NCI-H187 (cell line): ENCODE results near the gene PTPRK.
"Not testable (repeated sequence)": the region's sequence is repeated elsewhere in the genome, so short reads cannot be mapped to it uniquely, and the experiment has no call there.

Source experiments
- DNase-seq, 2 experiments: peaks; one replicate each; lab custom pipeline; 2025; lab: John Stamatoyannopoulos, UW

PTPRK gene

DNA sequence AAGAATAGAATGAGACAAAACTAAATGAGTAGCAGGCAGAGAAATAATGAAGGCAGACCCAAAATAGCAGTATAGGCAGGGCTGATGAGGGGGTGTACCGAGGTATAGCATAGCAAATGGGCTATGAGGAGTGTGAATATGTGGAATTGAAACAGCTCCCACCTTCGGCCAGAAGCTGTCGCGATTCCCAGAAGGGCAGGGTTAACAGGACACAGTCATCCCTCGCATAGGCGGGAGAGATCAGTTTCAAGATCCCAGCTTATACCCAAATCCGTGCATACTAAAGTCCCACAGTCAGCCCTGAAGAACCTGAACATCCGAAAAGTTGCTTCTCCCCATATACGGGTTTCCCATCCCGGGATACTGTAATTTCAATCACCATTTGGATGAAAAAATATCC is 82.7 kb downstream of the PTPRK start:
- no peak for DNase-seq

DNA sequence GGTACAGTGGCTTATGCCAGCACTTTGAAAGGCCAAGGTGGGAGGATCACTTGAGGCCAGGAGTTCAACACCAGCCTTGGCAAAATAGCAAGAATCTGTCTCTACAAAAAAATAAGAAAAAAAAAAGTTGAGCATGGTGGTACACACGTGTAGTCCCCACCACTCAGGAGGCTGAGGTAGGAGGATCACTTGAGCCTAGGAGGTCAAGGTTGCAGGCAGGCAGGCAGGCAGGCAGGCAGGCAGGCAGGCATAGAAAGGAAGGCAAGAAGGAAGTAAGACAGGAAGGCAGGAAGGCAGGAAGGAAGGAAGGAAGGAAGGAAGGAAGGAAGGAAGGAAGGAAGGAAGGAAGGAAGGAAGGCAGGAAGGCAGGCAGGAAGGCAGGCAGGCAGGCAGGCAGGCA is 85.6 kb downstream of the PTPRK start:
- not testable (repeated sequence) for DNase-seq

GRCh38 chr6:128432394-128432793 is 88.0 kb downstream of the PTPRK start:
- DNase-seq, result no peak

GRCh38 chr6:128427139-128427538 is 93.3 kb downstream of the PTPRK start:
- no peak for DNase-seq

- no peak for DNase-seq
Measured at GRCh38 chr6:128425856-128426255, 94.5 kb downstream of the PTPRK start.

DNA sequence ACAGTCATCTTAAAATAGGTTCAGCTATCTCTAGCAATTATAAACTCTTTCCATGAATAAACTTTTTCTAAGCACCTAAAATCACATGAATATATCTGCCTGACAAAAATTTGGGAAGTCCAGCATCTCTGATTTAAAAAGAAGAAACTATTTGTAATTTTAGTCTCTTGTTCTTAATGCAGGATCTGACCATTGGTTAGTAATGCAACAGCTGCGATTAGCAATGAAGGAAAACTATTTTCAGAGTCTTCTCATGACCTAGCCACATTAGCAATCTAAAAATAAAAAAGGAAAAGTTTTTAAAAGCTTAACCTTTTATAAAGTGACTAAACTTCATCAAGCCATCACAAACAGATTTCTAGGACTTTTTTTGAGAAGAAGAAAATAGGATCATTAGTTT is 97.5 kb downstream of the PTPRK start:
- DNase-seq, result no peak

DNA sequence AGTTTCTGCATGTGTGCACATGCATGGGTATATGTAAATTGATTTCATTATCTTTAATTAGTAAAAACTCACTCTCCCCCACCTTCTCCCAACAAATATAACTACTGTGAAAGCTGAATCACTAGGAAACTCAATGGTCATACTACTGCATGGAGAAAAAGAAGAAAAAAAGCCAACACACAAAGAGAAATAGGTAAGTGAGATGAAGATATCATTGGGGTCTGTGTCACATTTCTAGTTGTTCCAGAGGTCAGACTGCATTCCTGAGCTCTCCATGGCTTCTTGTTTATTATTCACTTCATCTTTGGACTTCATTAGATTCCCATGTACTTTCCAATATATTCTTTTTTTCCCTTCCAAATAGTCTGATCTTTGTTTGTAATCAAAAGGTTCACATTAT is 98.2 kb downstream of the PTPRK start:
- DNase-seq, result no peak

GRCh38 chr6:128421788-128422187 is 98.6 kb downstream of the PTPRK start:
- DNase-seq, result no peak

DNA sequence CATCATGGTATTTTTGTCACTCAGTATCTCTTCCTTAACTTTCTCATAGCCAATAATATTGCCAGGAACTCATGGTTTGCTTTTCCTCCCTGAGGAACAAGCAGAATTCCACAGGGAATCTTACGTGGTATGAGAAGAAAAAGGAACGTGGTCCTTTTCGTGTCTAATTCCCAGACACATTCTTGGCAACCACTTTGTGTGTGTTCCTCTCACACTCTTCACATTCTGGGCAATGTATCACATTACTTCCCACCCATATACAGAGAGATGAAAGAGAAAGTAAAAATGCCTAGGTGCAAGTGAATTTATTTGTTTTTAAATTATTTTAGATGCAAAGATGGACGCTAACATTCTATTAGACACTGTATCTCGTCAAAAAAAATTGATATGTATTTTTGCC is 102.7 kb downstream of the PTPRK start:
- no peak for DNase-seq

- DNase-seq, result no peak
Measured at GRCh38 chr6:128415387-128415786, 105.0 kb downstream of the PTPRK start.

GRCh38 chr6:128414943-128415342 is 105.5 kb downstream of the PTPRK start:
- no peak for DNase-seq

DNA sequence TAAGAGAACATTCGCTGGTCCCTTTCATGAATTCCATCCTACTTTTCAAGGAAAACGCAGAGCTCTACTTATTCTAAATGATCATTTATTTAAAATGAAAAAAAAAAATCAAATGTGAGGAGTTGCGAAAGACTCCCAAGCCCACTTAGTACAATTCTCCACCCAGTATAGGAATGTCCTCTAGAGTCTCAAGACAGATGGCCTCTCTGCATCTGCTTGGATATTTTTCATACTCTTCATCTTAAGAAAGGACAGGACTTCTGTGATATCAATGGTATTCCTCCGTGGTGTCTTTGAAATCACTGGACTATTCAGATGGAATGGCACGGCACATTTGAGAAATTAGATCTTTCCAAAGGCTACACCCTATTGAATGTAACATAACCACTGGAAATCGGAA is 107.1 kb downstream of the PTPRK start:
- no peak for DNase-seq

DNA sequence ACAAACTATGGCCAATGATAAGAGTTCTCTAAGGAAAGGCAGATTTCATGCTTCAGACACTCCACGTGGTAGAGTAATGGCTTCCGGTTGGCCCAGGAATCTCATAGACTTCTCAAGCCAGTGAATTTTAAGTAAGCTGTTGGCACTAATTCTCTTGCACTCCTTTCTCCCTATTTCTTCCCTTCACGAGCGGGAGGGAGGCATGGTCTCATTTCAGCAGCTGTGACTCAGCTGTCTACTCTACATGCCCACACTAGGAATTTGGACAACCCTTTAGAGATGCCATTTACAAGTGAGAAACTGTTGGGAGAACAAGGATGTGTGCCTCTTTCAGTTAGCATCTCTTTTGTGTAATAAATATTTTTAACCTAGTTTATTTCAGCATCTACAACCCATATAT is 107.7 kb downstream of the PTPRK start:
- no peak for DNase-seq

- no peak for DNase-seq
Measured at GRCh38 chr6:128410584-128410983, 109.8 kb downstream of the PTPRK start.

DNA sequence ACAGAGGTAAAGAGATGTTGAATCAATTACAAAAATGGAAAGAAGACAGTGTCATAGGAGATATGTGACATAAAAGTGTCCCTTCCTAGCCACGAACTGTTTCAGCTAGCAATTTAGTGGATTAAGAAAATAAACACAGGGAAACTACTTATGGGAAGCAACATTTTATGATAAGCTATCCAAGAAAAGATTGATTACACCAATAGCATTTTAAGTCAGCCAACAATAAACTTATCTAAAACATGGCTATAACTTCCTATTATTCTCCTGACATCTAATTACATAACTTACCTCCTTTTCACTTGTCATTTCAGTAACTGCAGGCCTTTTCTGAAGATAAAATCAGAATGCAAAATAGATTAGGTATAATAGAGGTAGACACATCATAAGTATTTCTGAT is 111.4 kb downstream of the PTPRK start:
- no peak for DNase-seq

- DNase-seq, result no peak
Measured at GRCh38 chr6:128406453-128406852, 113.9 kb downstream of the PTPRK start.

DNA sequence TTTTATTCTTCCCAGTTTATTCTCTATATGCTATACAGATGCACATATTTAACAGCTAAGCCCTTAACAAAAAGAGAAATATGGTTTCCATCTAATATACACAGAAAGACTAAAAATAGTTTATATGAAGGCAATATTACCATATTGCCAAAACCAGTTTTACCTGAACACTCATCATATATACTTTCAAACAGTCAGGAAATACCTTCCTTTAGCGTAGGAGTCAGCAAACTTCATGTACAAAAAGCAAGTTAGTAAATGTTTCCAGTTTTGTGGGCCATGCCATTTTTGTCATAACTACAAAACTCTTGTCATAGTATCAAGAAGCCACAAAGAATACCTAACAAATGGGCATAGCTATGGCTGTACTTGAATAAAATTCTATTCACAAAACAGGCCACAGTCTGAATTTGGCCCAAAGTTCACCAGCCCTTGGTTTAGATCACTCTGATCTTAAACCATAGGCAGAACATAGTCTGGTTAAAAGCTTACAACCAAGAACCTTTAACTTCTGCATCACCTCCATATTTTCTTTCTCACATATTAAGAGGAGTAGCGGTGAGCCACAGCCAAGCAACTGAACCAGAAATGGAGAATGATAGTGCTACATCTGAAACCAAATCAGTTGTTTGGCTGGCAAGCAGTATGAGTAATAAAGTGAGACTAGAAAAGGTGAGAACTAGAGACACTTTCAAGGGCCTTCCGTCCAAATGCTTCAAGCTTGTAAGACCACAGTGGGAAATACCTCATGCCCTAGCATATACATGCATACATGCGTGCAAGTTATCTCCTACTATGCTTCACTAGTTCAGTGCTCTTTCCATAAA is 116.6 kb downstream of the PTPRK start:
- no peak for DNase-seq

DNA sequence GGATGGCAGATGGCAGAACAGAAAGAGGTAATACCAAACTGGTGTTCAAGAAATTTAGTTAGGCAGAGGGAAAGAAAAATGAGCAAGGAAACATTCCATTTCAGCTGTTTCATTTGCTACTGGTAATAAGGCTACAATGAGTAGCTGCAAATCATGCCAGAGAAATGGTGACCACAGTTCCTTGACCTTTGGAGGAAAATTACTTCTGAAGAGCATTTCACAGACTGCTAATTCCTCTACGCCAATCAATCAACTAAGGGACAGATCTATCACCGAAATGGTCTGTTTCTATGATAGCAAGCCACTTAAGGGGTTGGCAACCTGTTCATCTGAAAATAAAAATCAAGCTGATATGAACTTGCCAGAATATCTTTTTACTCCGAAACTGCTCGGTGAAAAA is 119.5 kb downstream of the PTPRK start:
- DNase-seq, result no peak

GRCh38 chr6:128397996-128398395 is 122.4 kb downstream of the PTPRK start:
- no peak for DNase-seq

GRCh38 chr6:128395596-128395995 is 124.8 kb downstream of the PTPRK start:
- DNase-seq, result no peak

GRCh38 chr6:128395188-128395587 is 125.2 kb downstream of the PTPRK start:
- no peak for DNase-seq

GRCh38 chr6:128394167-128394566 is 126.2 kb downstream of the PTPRK start:
- DNase-seq, result no peak

- DNase-seq, result no peak
Measured at GRCh38 chr6:128389820-128390534, 130.4 kb downstream of the PTPRK start.

DNA sequence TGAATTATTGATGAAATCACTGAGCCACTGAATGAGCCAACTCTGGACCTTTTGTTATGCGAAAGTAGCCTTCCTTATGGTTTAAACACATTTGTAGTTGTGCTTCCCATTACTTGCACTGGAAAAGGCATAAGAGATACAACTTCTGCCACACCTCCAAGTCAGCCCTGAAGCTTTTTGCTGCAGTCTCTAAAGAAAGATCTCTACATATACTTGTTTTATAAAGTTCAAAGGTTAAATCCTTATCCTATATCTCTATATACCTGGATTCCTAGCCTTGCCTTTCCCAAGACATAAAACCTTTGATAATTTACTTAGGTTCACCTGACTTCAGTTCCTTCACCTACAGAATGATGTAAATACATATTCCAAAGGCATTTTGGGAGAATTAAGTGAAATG is 132.0 kb downstream of the PTPRK start:
- DNase-seq, result no peak
